Measurements from ENCODE around the gene ZNF624.

GRCh38 chr17:16622540-16623277, 30.9 kb downstream of the ZNF624 start:
- no peak for TF ChIP-seq POLR2A (IDR thresholded peaks at IDR 0.05)
- TF ChIP-seq, protein P1, sequence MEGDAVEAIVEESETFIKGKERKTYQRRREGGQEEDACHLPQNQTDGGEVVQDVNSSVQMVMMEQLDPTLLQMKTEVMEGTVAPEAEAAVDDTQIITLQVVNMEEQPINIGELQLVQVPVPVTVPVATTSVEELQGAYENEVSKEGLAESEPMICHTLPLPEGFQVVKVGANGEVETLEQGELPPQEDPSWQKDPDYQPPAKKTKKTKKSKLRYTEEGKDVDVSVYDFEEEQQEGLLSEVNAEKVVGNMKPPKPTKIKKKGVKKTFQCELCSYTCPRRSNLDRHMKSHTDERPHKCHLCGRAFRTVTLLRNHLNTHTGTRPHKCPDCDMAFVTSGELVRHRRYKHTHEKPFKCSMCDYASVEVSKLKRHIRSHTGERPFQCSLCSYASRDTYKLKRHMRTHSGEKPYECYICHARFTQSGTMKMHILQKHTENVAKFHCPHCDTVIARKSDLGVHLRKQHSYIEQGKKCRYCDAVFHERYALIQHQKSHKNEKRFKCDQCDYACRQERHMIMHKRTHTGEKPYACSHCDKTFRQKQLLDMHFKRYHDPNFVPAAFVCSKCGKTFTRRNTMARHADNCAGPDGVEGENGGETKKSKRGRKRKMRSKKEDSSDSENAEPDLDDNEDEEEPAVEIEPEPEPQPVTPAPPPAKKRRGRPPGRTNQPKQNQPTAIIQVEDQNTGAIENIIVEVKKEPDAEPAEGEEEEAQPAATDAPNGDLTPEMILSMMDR (IDR thresholded peaks at IDR 0.05), result no peak

All from heart left ventricle (tissue), 13 donors.